Erythroblast (primary cell): ENCODE data around the gene MYH16.

Experiments
- GATA1 ChIP-seq: IDR thresholded peaks from 2 replicates; pipeline ENCODE4 v1.6.1; 2011; ENCODE audit warnings: low read depth, mild to moderate bottlenecking, control low read depth, low read length, moderate library complexity
- POLR2A ChIP-seq: IDR thresholded peaks from 2 replicates; pipeline ENCODE4 v1.6.1; 2011; ENCODE audit warnings: mild to moderate bottlenecking, low read length

DNA sequence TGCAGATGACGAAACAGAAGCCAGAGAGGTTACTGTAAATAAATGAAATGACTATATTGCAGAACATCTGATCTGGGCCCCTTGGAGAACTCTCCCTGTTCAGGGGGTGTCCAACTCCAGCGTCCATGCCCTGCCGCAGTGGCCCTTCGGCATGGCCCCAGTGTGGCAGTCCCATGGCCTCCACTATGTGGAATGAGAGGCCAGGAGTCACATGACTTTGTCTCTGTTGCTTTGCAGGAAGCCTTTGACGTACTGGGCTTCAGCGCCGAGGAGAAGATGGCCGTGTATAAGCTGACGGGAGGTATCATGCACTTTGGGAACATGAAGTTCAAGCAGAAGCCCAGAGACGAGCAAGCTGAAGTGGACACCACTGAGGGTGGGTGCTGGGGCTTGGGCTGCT is 15.6 kb upstream of the MYH16 start:
- TF ChIP-seq POLR2A (no peak), GATA1 (no peak)
